Measurements from ENCODE around the gene TTLL11. TPM values are rescaled to one million over a fixed set of nuclear protein-coding genes. Genes with fewer than 3 reads are reported as not detected.

Gene TTLL11
- total RNA-seq, 4 donors from 2014 or later = 20.5 to 41.3 (median 27.6) TPM

GRCh38 chr9:121968056-121968455, 125.1 kb downstream of the TTLL11 start:
- Histone ChIP-seq H3K9me3 (no peaks in the 10 kb centered on the region), H3K4me1 (no peaks in the 10 kb centered on the region), H3K4me3 (no peak overlapping the region), H3K36me3 (peaks cover 0 to 12% (median 0%) of the 10 kb centered on the region in 4 donors), H3K27ac (replicated peaks in 1 of 4) (no peak overlapping the region), H3K27me3 (no peaks in the 10 kb centered on the region)
- no peak for DNase-seq (ENCODE audit: extremely low spot score)
- whole genome bisulfite sequencing = 96% methylated on average over 8 of the region's 8 CpGs
- no peak for TF ChIP-seq CTCF (IDR thresholded peaks at IDR 0.05)
- TF ChIP-seq POLR2A (IDR thresholded peaks at IDR 0.05; ENCODE audit: low read depth) = no peak
- TF ChIP-seq POLR2AphosphoS5 (IDR thresholded peaks at IDR 0.05) = no peak
- no peak for TF ChIP-seq EP300 (IDR thresholded peaks at IDR 0.05)
- intact Hi-C loops (cut with DNase I) = no loop called here

- Histone ChIP-seq H3K9me3 (no peaks in the 10 kb centered on the region), H3K27me3 (no peaks in the 10 kb centered on the region), H3K36me3 (peaks cover 0 to 11% (median 0%) of the 10 kb centered on the region in 4 donors), H3K27ac (replicated peaks in 1 of 4) (no peak overlapping the region), H3K4me1 (no peaks in the 10 kb centered on the region), H3K4me3 (no peak overlapping the region)
- intact Hi-C loops (cut with DNase I) = no loop called here
- TF ChIP-seq CTCF (IDR thresholded peaks at IDR 0.05) = no peak
- no peak for TF ChIP-seq POLR2A (IDR thresholded peaks at IDR 0.05; ENCODE audit: low read depth)
- TF ChIP-seq EP300 (IDR thresholded peaks at IDR 0.05) = no peak
- no peak for TF ChIP-seq POLR2AphosphoS5 (IDR thresholded peaks at IDR 0.05)
- WGBS = 100% methylated on average over 1 of the region's 1 CpG
- DNase-seq (ENCODE audit: extremely low spot score) = no peak
Measured at GRCh38 chr9:121966706-121967105, 126.4 kb downstream of the TTLL11 start.

GRCh38 chr9:121963528-121963995, 129.5 kb downstream of the TTLL11 start:
- intact Hi-C loops (cut with DNase I) = no loop called here
- Histone ChIP-seq H3K27ac (replicated peaks in 1 of 4) (no peak overlapping the region), H3K4me1 (no peaks in the 10 kb centered on the region), H3K4me3 (no peak overlapping the region), H3K27me3 (no peaks in the 10 kb centered on the region), H3K9me3 (no peaks in the 10 kb centered on the region), H3K36me3 (peaks cover 0 to 6% (median 0%) of the 10 kb centered on the region in 4 donors)
- DNase-seq (ENCODE audit: extremely low spot score) = no peak
- TF ChIP-seq EP300 (IDR thresholded peaks at IDR 0.05) = no peak
- no peak for TF ChIP-seq POLR2A (IDR thresholded peaks at IDR 0.05; ENCODE audit: low read depth)
- TF ChIP-seq POLR2AphosphoS5 (IDR thresholded peaks at IDR 0.05) = no peak
- TF ChIP-seq CTCF (IDR thresholded peaks at IDR 0.05) = no peak
- 77% methylated on average over 8 of the region's 8 CpGs for WGBS

GRCh38 chr9:121962421-121962820, 130.7 kb downstream of the TTLL11 start:
- DNase-seq (ENCODE audit: extremely low spot score) = no peak
- TF ChIP-seq EP300 (IDR thresholded peaks at IDR 0.05) (no peak), CTCF (IDR thresholded peaks at IDR 0.05) (no peak)
- Histone ChIP-seq H3K27ac (replicated peaks in 1 of 4) (no peak overlapping the region), H3K9me3 (no peaks in the 10 kb centered on the region), H3K4me3 (no peak overlapping the region), H3K4me1 (no peaks in the 10 kb centered on the region), H3K27me3 (no peaks in the 10 kb centered on the region), H3K36me3 (no peaks in the 10 kb centered on the region)
- WGBS = 100% methylated on average over 1 of the region's 1 CpG
- intact Hi-C loops (cut with DNase I) = no loop called here

GRCh38 chr9:121960665-121961064, 132.4 kb downstream of the TTLL11 start:
- Histone ChIP-seq H3K36me3 (no peaks in the 10 kb centered on the region), H3K4me3 (no peak overlapping the region), H3K4me1 (no peaks in the 10 kb centered on the region), H3K27ac (replicated peaks in 1 of 4) (no peak overlapping the region), H3K27me3 (no peaks in the 10 kb centered on the region), H3K9me3 (no peaks in the 10 kb centered on the region)
- WGBS = 93% methylated on average over 7 of the region's 7 CpGs
- intact Hi-C loops (cut with DNase I) = no loop called here
- DNase-seq (ENCODE audit: extremely low spot score) = no peak
- no peak for TF ChIP-seq EP300 (IDR thresholded peaks at IDR 0.05)
- TF ChIP-seq POLR2AphosphoS5 (IDR thresholded peaks at IDR 0.05) = no peak
- TF ChIP-seq POLR2A (IDR thresholded peaks at IDR 0.05; ENCODE audit: low read depth) = no peak
- TF ChIP-seq CTCF (IDR thresholded peaks at IDR 0.05) = no peak

Measured in esophagus muscularis mucosa (tissue), 4 donors.